DMS79 treated with DMSO at 0.1 percent for 48 hours (cell line): Measurements from ENCODE around the gene TMCO4.

ENCODE experiments used
- DNase-seq: peaks from one replicate; lab custom pipeline; 2025; lab: John Stamatoyannopoulos, UW

The TMCO4 gene

GRCh38 chr1:19684677-19685076 lies 115.0 kb downstream of the TMCO4 start:
- no peak for DNase-seq

GRCh38 chr1:19683351-19683750 lies 116.4 kb downstream of the TMCO4 start:
- DNase-seq = no peak

- DNase-seq = no peak
Observed at GRCh38 chr1:19682901-19683300, 116.8 kb downstream of the TMCO4 start.

- DNase-seq = no peak
Observed at GRCh38 chr1:19682257-19682656, 117.5 kb downstream of the TMCO4 start.

- no peak for DNase-seq
Observed at GRCh38 chr1:19680644-19681043, 119.1 kb downstream of the TMCO4 start.

GRCh38 chr1:19679691-19680090 lies 120.0 kb downstream of the TMCO4 start:
- no peak for DNase-seq

GRCh38 chr1:19678931-19679453 lies 120.7 kb downstream of the TMCO4 start:
- no peak for DNase-seq

GRCh38 chr1:19678493-19678892 lies 121.2 kb downstream of the TMCO4 start:
- no peak for DNase-seq

- no peak for DNase-seq
Observed at GRCh38 chr1:19676438-19676922, 123.2 kb downstream of the TMCO4 start.

GRCh38 chr1:19675797-19676196 lies 123.9 kb downstream of the TMCO4 start:
- no peak for DNase-seq

- no peak for DNase-seq
Observed at GRCh38 chr1:19672237-19672636, 127.5 kb downstream of the TMCO4 start.

GRCh38 chr1:19670787-19671186 lies 128.9 kb downstream of the TMCO4 start:
- DNase-seq = no peak

GRCh38 chr1:19668888-19669287 lies 130.8 kb downstream of the TMCO4 start:
- DNase-seq = no peak

GRCh38 chr1:19665496-19666465 lies 133.9 kb downstream of the TMCO4 start:
- no peak for DNase-seq

GRCh38 chr1:19665186-19665495 lies 134.6 kb downstream of the TMCO4 start:
- DNase-seq = no peak

- DNase-seq = no peak
Observed at GRCh38 chr1:19664453-19665185, 135.1 kb downstream of the TMCO4 start, which contains the start of gene HTR6. HTR6 (plus strand) TSS chr1:19664875; CDS start chr1:19665754, 879 bp downstream.

- no peak for DNase-seq
Observed at GRCh38 chr1:19662313-19662712, 137.4 kb downstream of the TMCO4 start.

- peak; percentile 55 for DNase-seq
Observed at GRCh38 chr1:19661721-19662228, 137.9 kb downstream of the TMCO4 start.

- no peak for DNase-seq
Observed at GRCh38 chr1:19658186-19658585, 141.5 kb downstream of the TMCO4 start.

GRCh38 chr1:19657511-19657910 lies 142.2 kb downstream of the TMCO4 start:
- DNase-seq = no peak

GRCh38 chr1:19656780-19657466 lies 142.8 kb downstream of the TMCO4 start:
- DNase-seq = no peak
